ENCODE measurements around the gene LRFN2.

Gene LRFN2

DNA sequence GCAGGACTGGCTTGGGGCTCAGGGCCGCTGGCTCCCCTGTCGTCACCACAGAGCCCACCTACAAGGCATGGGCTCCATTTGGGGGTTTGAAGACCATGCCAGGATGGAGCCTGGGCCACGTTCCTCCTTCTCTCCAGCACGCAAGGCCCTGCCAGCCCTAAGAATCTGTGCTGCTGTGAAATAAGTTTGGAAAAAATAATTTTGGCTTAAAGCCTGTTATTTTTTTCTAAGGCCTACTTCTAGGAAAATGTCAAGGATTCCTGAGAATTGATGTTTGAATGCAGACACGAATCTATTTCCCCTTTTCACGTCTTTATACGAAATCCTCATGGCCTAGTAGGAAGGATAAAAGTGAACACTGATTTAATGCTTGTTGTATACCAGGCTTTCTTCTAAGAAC is 107.5 kb downstream of the LRFN2 start:
- no peak for TF ChIP-seq ZFX (IDR thresholded peaks at IDR 0.05; ENCODE audit: borderline replicate concordance)
- TF ChIP-seq, protein P1, sequence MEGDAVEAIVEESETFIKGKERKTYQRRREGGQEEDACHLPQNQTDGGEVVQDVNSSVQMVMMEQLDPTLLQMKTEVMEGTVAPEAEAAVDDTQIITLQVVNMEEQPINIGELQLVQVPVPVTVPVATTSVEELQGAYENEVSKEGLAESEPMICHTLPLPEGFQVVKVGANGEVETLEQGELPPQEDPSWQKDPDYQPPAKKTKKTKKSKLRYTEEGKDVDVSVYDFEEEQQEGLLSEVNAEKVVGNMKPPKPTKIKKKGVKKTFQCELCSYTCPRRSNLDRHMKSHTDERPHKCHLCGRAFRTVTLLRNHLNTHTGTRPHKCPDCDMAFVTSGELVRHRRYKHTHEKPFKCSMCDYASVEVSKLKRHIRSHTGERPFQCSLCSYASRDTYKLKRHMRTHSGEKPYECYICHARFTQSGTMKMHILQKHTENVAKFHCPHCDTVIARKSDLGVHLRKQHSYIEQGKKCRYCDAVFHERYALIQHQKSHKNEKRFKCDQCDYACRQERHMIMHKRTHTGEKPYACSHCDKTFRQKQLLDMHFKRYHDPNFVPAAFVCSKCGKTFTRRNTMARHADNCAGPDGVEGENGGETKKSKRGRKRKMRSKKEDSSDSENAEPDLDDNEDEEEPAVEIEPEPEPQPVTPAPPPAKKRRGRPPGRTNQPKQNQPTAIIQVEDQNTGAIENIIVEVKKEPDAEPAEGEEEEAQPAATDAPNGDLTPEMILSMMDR (IDR thresholded peaks at IDR 0.05) = no peak
- no peak overlapping the region for H3K27ac ChIP-seq

DNA sequence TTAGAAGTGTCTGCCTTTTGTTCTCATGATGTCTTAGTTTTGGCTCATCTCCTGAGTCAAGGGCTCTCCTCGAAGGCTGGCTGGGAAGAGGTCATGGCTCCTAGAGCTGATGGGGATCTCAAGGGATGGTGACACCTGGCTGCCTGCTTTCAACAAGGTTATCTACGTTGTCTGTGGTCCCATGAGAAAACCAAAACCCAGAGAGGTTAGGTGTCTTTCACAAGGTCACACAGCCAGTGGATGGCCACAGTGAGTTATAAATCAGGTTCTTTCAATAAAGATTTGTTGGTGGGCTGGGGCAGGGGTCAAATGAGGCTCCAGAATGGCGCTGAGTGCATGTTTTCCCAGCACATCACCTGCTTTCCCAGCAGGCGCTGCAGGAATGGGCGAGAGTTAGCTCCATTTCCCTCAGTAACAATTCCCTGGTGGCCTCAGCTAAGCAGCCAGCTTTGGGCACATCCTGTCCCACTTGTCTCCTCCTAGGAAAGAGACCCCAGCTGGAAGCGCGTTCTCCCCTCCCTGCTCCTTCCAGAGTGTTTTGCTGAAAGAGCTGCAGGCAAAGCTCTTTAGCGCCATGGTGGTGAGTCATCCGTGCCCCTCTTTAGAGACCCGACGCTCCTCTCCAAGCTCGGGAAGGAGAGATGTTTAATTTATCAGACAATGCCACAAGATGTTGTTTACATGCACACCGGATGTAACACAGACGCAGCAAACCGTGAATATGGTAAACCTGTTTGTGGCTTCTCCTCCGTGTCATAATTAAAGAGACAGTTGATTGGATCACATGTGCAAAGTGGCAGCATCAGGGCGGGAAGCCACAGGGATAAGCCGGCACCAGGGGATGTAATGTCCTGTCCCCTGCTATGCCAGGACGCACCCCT is 109.7 kb downstream of the LRFN2 start:
- H3K27ac ChIP-seq = no peak overlapping the region
- TF ChIP-seq, protein P1 (IDR thresholded peaks at IDR 0.05) = no peak
- TF ChIP-seq ZFX (IDR thresholded peaks at IDR 0.05; ENCODE audit: borderline replicate concordance) = no peak

DNA sequence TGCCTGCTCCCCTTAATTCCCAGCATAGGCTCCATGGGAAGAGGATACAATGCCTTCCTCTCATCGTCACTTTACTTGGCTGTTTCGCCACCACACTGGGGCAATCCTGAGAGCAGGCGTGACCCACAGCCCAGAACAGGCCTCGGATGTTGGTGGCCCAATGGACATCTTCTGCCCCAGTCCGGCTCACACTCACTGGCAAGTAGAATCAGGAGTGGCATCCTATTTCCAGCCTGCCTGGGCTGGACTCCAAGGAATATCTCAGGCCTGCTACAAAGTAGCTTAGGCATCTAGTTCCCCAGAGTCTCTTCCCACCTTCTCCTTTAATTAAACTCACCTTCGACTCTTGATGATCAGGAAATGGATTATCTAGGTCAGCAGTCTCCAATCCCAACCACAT is 110.5 kb downstream of the LRFN2 start:
- H3K27ac ChIP-seq = no peak overlapping the region
- TF ChIP-seq ZFX (IDR thresholded peaks at IDR 0.05; ENCODE audit: borderline replicate concordance) = no peak
- TF ChIP-seq, protein P1 (IDR thresholded peaks at IDR 0.05) = no peak

DNA sequence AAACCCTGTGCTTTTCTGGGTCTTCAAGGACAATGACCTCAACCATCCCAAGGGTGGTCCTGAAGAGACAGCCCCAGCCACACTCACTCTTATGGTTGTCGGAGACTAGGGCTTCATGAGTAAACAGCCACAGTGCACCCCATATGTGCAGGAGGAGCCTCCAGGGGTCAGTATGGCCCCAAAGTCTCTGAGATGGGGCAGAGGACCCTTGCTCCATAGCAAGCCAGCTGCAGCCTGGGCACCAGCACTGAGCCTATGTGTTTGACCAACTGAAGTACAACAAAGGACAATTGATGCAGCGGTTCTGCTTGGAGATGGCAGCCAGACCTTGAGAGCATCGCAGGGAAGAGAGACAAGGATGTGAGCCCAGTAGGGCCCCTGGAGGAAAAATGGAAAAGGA is 112.2 kb downstream of the LRFN2 start:
- TF ChIP-seq, protein P1 (IDR thresholded peaks at IDR 0.05) = no peak
- no peak for TF ChIP-seq ZFX (IDR thresholded peaks at IDR 0.05; ENCODE audit: borderline replicate concordance)
- no peak overlapping the region for H3K27ac ChIP-seq

DNA sequence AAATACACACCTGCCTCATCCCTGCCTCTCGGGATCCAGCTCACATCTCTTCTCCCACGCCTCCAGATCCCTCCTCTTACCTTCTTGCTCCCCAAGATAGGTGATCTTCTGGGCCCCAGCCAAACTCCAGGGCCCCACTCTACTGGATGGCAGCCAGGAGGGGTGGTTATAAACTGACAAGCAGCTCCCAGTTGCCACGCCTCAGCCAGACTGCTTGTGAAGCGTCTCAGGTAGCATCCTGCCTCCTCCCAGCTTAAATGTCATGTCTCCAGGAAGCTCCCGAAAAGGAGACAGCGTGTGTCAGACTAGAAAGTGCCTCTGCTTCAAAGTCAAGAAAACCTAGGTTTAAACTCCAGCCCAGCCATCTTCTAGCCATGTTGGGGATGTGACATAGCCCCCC is 114.1 kb downstream of the LRFN2 start:
- TF ChIP-seq, protein P1 (IDR thresholded peaks at IDR 0.05) = no peak
- TF ChIP-seq ZFX (IDR thresholded peaks at IDR 0.05; ENCODE audit: borderline replicate concordance) = no peak
- no peak overlapping the region for H3K27ac ChIP-seq

DNA sequence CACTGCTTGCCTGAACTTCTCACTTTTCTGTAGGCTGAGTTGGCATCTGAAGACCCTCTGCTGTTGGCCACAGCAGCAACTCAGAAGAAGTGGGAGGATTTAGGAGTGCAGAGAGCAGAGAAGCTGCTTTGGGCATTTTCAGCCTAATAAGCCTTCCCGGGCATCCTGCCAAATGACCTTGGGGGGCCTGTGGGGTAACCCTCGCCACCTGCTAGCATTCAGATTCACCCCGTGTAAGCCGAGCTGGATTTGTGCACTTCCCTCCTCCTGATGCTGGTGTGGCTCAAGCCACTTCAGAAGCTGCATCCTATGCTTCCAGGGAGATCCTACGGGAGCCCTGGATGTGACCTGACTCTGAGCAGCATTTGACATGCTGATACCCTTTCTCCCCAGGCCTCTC is 114.8 kb downstream of the LRFN2 start:
- TF ChIP-seq ZFX (IDR thresholded peaks at IDR 0.05; ENCODE audit: borderline replicate concordance) = no peak
- TF ChIP-seq, protein P1 (IDR thresholded peaks at IDR 0.05) = no peak
- H3K27ac ChIP-seq = no peak overlapping the region

DNA sequence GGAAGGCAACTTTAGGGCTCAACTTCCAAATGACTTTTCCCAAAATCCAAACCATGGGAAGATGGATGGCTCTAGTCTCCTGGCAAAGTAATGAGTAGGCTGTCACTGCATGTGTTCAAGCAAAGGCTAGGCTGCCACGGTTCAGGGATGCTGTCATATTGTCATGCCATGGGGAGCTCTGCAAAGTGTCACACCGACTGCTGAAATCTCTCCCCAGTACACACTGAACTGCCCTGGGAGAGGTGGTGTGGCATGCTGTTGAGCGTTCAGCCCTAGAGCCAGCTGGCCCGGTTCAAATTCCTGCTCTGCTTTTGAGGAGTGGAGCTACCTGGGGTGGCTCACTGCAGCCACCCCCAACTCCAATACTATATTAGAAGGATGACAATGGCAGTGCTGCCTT is 115.9 kb downstream of the LRFN2 start:
- TF ChIP-seq, protein P1 (IDR thresholded peaks at IDR 0.05) = no peak
- no peak for TF ChIP-seq ZFX (IDR thresholded peaks at IDR 0.05; ENCODE audit: borderline replicate concordance)
- no peak overlapping the region for H3K27ac ChIP-seq

All from 22Rv1 (cell line).